ENCODE results near the gene SLC12A5. TPM values are rescaled to one million over a fixed set of nuclear protein-coding genes. Genes with fewer than 3 reads are reported as not detected.

The SLC12A5 gene
- not detected for total RNA-seq

GRCh38 chr20:46028772-46029371 is at the start of gene SLC12A5:
SLC12A5 (plus strand) TSS chr20:46029215; CDS start chr20:46029345, 130 bp downstream.
- peaks cover 0 to 11% (median 0%) of the 10 kb centered on the region in 3 donors for H3K4me1 ChIP-seq
- H3K36me3 ChIP-seq = no peaks in the 10 kb centered on the region
- H3K27ac ChIP-seq = no peak within 1 kb of the TSS
- no peak for ATAC-seq
- H3K27me3 ChIP-seq = peaks cover 100% of the 10 kb centered on the region
- 0% methylated on average over 1 of the region's 56 CpGs; no CpG with 5 or more reads in 1 of the 2 donors for WGBS, 2 donors (ENCODE audit: low coverage in 1 of 2)
- no peak for TF ChIP-seq POLR2AphosphoS5 (IDR thresholded peaks at IDR 0.05)
- TF ChIP-seq CTCF (IDR thresholded peaks at IDR 0.05) = no peak
- TF ChIP-seq POLR2A (IDR thresholded peaks at IDR 0.05) = no peak
- no peak for TF ChIP-seq EP300 (IDR thresholded peaks at IDR 0.05)
- no peaks in the 10 kb centered on the region for H3K9me3 ChIP-seq
- H3K4me3 ChIP-seq = no peak within 1 kb of the TSS

- Histone ChIP-seq H3K9me3 (no peaks in the 10 kb centered on the region), H3K27me3 (peaks cover 34% of the 10 kb centered on the region), H3K36me3 (no peaks in the 10 kb centered on the region), H3K4me3 (no peak overlapping the region), H3K4me1 (no peaks in the 10 kb centered on the region), H3K27ac (no peak overlapping the region)
- no peak for ATAC-seq
- no peak for TF ChIP-seq POLR2AphosphoS5 (IDR thresholded peaks at IDR 0.05)
- no peak for TF ChIP-seq POLR2A (IDR thresholded peaks at IDR 0.05)
- TF ChIP-seq EP300 (IDR thresholded peaks at IDR 0.05) = no peak
- TF ChIP-seq CTCF (IDR thresholded peaks at IDR 0.05) = no peak
- 97% methylated on average over 3 of the region's 6 CpGs; no CpG with 5 or more reads in 1 of the 2 donors for WGBS, 2 donors (ENCODE audit: low coverage in 1 of 2)
These were observed 47.8 kb upstream of the SLC12A5 start for GRCh38 chr20:45981261-45981660.

GRCh38 chr20:45983279-45983743 is 45.7 kb upstream of the SLC12A5 start:
- Histone ChIP-seq H3K9me3 (no peaks in the 10 kb centered on the region), H3K4me1 (no peaks in the 10 kb centered on the region)

GRCh38 chr20:45985573-45985972 is 43.4 kb upstream of the SLC12A5 start:
- no peak for TF ChIP-seq EP300 (IDR thresholded peaks at IDR 0.05)
- no peak for TF ChIP-seq CTCF (IDR thresholded peaks at IDR 0.05)
- TF ChIP-seq POLR2AphosphoS5 (IDR thresholded peaks at IDR 0.05) = no peak
- no peak for TF ChIP-seq POLR2A (IDR thresholded peaks at IDR 0.05)
- Histone ChIP-seq H3K4me1 (no peaks in the 10 kb centered on the region), H3K9me3 (no peaks in the 10 kb centered on the region), H3K4me3 (no peak overlapping the region), H3K27ac (no peak overlapping the region), H3K27me3 (peaks cover 64% of the 10 kb centered on the region), H3K36me3 (no peaks in the 10 kb centered on the region)
- ATAC-seq = no peak
- 50 to 64% methylated on average over 4 to 5 of the region's 7 CpGs for WGBS, 2 donors (ENCODE audit: low coverage in 1 of 2)

More at GRCh38 chr20:45983279-45983743, 45.7 kb upstream of the SLC12A5 start:
- TF ChIP-seq POLR2A (IDR thresholded peaks at IDR 0.05) (no peak), POLR2AphosphoS5 (IDR thresholded peaks at IDR 0.05) (no peak), EP300 (IDR thresholded peaks at IDR 0.05) (no peak), CTCF (IDR thresholded peaks at IDR 0.05) (no peak)
- no peak for ATAC-seq
- no peak overlapping the region for H3K4me3 ChIP-seq
- WGBS, 2 donors (ENCODE audit: low coverage in 1 of 2) = 64 to 100% methylated on average over 2 of the region's 7 CpGs
- H3K36me3 ChIP-seq = no peaks in the 10 kb centered on the region
- peaks cover 48% of the 10 kb centered on the region for H3K27me3 ChIP-seq
- no peak overlapping the region for H3K27ac ChIP-seq

Data from gastroesophageal sphincter (tissue), 4 donors.